GM23338 (cell line): ENCODE measurements around the gene CDK18.

Experiments used
- CREB1 ChIP-seq: fragments of 250-450 bp; sonication (Bioruptor Pico); IDR thresholded peaks from 2 replicates; pipeline ENCODE4 v1.5.0; 2020; ENCODE audit warnings: low read depth, mild to moderate bottlenecking, moderate library complexity
- CTCF ChIP-seq, 2 experiments: fragments of 200-600 bp in 1 of 2; sonication (generic) in 1 of 2; conservative IDR thresholded peaks; 2 replicates each; pipeline versions ENCODE4 v1.5.1 to v1.6.1; 2016 to 2017; ENCODE audit warnings: antibody characterized with exemption in 2 of 2, low read depth in 2 of 2, mild to moderate bottlenecking in 2 of 2, moderate library complexity in 1 of 2
- ETS1 ChIP-seq: IDR thresholded peaks from 2 replicates; pipeline ENCODE4 v1.6.1; 2016; ENCODE audit warnings: antibody characterized with exemption
- EZH2 ChIP-seq: fragments of 200-600 bp; sonication (generic); IDR thresholded peaks from one replicate; pipeline ENCODE4 v1.8.0; 2017; ENCODE audit warnings: antibody characterized with exemption, mild to moderate bottlenecking, low read depth; ENCODE audit not compliant: unreplicated experiment
- EZH2phosphoT487 ChIP-seq: fragments of 200-600 bp; sonication (generic); IDR thresholded peaks from one replicate; pipeline ENCODE4 v1.8.1; 2018; ENCODE audit warnings: antibody characterized with exemption; ENCODE audit not compliant: unreplicated experiment
- JUNB ChIP-seq: IDR thresholded peaks from one replicate; pipeline ENCODE4 v1.6.1; 2016; ENCODE audit warnings: antibody characterized with exemption; ENCODE audit not compliant: unreplicated experiment
- NANOG ChIP-seq: IDR thresholded peaks from 2 replicates; pipeline ENCODE4 v1.6.1; 2016; ENCODE audit warnings: antibody characterized with exemption, borderline replicate concordance
- POLR2AphosphoS5 ChIP-seq: IDR thresholded peaks from 2 replicates; pipeline ENCODE4 v1.6.1; 2016; ENCODE audit warnings: antibody characterized with exemption, low read depth
- REST ChIP-seq: IDR thresholded peaks from one replicate; pipeline ENCODE4 v1.6.1; 2018; ENCODE audit warnings: antibody characterized with exemption; ENCODE audit not compliant: unreplicated experiment
- STAT1 ChIP-seq: IDR thresholded peaks from one replicate; pipeline ENCODE4 v1.6.1; 2016; ENCODE audit warnings: antibody characterized with exemption; ENCODE audit not compliant: unreplicated experiment
- ZNF114 ChIP-seq: fragments of 250-450 bp; sonication (Bioruptor Pico); IDR thresholded peaks from 2 replicates; pipeline ENCODE4 v1.5.0; 2020; ENCODE audit warnings: mild to moderate bottlenecking, moderate library complexity
- ZNF331 ChIP-seq: fragments of 250-450 bp; sonication (Bioruptor Pico); IDR thresholded peaks from 2 replicates; pipeline ENCODE4 v1.5.0; 2020; ENCODE audit warnings: low read depth, mild to moderate bottlenecking, moderate library complexity
- ZNF462 ChIP-seq: fragments of 250-450 bp; sonication (Bioruptor Pico); IDR thresholded peaks from 2 replicates; pipeline ENCODE4 v1.5.0; 2020; ENCODE audit warnings: mild to moderate bottlenecking, moderate library complexity

DNA sequence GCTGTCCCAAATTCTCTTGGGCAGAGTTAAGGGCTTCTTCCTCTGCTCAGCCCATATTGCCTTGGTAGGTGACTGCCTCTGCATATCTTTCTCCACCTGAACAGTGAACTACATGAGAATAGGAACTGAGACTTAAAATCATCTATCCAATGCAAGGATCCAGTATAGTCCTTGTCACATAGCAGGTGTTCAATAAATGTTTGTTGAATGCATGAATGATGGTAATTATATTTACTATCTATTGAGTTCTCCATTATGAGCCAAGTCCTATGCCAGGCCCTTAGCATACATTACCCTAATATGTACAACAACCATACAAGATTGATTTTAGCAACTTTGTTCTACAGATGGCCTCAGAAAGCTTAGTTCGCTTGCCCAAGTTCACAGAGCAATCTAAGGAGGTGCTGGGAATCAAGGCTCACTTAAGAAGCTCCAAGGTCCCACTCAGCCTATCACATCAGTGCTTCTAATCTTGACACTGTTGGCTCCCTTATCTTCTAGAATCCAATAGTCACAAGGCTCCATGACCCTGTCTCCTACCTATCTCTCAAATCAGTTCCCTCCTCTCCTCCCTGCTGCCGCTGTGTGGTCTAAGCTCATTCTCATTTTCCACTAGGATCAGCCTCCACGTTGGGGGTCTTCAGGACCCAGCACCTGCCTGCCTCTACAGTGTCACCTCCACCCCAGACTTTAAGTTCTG, 2.2 kb upstream of the CDK18 start:
- TF ChIP-seq CTCF (conservative IDR thresholded peaks at IDR 0.05; ENCODE audit: low read depth in 2 of 2) (no peak), EZH2 (no peak), REST (no peak), EZH2phosphoT487 (no peak), JUNB (no peak), CREB1 (CRISPR knock-in tag) (no peak), POLR2AphosphoS5 (no peak), NANOG (no peak), STAT1 (no peak), ZNF114 (CRISPR knock-in tag) (no peak), ETS1 (no peak), ZNF331 (CRISPR knock-in tag) (no peak), ZNF462 (CRISPR knock-in tag) (no peak)
